Choroid plexus epithelial cell (primary cell): Measurements from ENCODE around the gene CCDC178.
A peak's percentile ranks its signal among the peaks of the same experiment; 100 is the strongest.
"Not testable (repeated sequence)": the region's sequence is repeated elsewhere in the genome, so short reads cannot be mapped to it uniquely, and the experiment has no call there.

Experiments used
- DNase-seq: peaks from one replicate; pipeline ENCODE4 v3.0.0-alpha.2; 2010; ENCODE audit warnings: low read depth
- H3K4me3 ChIP-seq: 2 replicates; pipeline ENCODE4 v1.5.1; 2011; ENCODE audit warnings: low read depth, mild to moderate bottlenecking, control low read depth, low read length, moderate library complexity
- CTCF ChIP-seq: conservative IDR thresholded peaks from 2 replicates; pipeline ENCODE4 v1.5.1; 2011; ENCODE audit warnings: low read depth, mild to moderate bottlenecking, control low read depth, inconsistent platforms, low read length, moderate library complexity

The CCDC178 gene

GRCh38 chr18:33159151-33159550, 281.4 kb downstream of the CCDC178 start:
- no peak overlapping the region for H3K4me3 ChIP-seq
- DNase-seq = no peak
- no peak for TF ChIP-seq CTCF

- H3K4me3 ChIP-seq = no peak overlapping the region
- no peak for TF ChIP-seq CTCF
- no peak for DNase-seq
These were observed 282.6 kb downstream of the CCDC178 start for GRCh38 chr18:33157893-33158292.

GRCh38 chr18:33156906-33157470, 283.5 kb downstream of the CCDC178 start:
- no peak for DNase-seq
- TF ChIP-seq CTCF = no peak
- H3K4me3 ChIP-seq = no peak overlapping the region

- H3K4me3 ChIP-seq = no peak overlapping the region
- TF ChIP-seq CTCF = no peak
- no peak for DNase-seq
These were observed 286.5 kb downstream of the CCDC178 start for GRCh38 chr18:33154049-33154448.

- DNase-seq = no peak
- no peak for TF ChIP-seq CTCF
These were observed 288.1 kb downstream of the CCDC178 start for GRCh38 chr18:33152376-33152775.

GRCh38 chr18:33147811-33148210, 292.7 kb downstream of the CCDC178 start:
- not testable (repeated sequence) for DNase-seq

More at GRCh38 chr18:33152376-33152775, 288.1 kb downstream of the CCDC178 start:
- H3K4me3 ChIP-seq = no peak overlapping the region

GRCh38 chr18:33146014-33146413, 294.5 kb downstream of the CCDC178 start:
- TF ChIP-seq CTCF = no peak
- H3K4me3 ChIP-seq = no peak overlapping the region
- peak; percentile 7 for DNase-seq

More at GRCh38 chr18:33147811-33148210, 292.7 kb downstream of the CCDC178 start:
- H3K4me3 ChIP-seq = not testable (repeated sequence)
